ENCODE data around the gene RNU6-1.

GRCh38 chr15:67850994-67851571 lies 11.2 kb upstream of the RNU6-1 start:
- TF ChIP-seq CTCF (IDR thresholded peaks at IDR 0.05; ENCODE audit: poor library complexity) (no peak), EZH2phosphoT487 (IDR thresholded peaks at IDR 0.05; ENCODE audit: low read depth, severe bottlenecking, unreplicated experiment) (no peak)
